HG02610 (cell line): ENCODE data around the gene LRRC51.

Source experiments
- ATAC-seq: cut with Tn5 transposase; IDR thresholded peaks from one replicate; pipeline ENCODE4 v1.9.1; 2021; ENCODE audit warnings: mild to moderate bottlenecking, moderate library complexity; ENCODE audit not compliant: unreplicated experiment

The LRRC51 gene

GRCh38 chr11:72069787-72070251 is 10.8 kb upstream of the LRRC51 start:
- peak; percentile 44 for ATAC-seq

DNA sequence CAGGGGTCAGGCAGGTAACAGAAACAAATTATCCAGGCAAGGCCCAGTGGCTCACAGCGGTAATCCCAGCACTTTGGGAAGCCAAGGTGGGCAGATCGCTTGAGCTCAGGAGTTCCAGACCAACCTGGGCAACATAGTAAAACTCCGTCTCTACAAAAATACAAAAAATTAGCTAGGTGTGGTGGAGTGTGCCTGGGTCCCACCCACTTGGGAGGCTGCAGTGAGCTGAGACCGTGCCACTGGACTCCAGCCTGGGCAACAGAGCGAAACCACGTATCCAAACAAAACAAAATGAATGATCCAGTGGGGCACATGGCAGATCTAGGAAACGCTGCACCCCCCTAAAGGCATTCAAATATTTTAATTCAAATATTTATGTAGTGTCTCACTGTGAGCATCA is 10.2 kb upstream of the LRRC51 start:
- ATAC-seq, result no peak

DNA sequence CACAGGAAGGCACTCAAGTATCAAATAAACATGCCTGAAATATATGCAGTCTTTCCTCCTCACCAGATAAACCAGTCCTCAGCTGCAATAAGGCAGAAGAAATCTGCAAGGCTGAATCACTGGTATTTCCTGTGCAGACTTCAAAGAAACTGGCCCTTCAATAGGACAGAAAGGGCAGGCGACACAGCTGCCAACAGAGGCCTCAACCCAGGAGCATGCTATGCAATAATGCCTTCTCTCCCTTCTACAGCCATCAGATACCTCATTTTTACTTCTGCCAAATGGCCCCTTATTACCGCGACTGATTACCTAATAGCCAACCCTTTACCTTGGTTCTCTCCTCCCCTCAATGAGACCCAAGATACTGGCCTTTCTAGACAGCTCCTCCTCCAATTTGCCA is 8.3 kb upstream of the LRRC51 start:
- ATAC-seq, result no peak

DNA sequence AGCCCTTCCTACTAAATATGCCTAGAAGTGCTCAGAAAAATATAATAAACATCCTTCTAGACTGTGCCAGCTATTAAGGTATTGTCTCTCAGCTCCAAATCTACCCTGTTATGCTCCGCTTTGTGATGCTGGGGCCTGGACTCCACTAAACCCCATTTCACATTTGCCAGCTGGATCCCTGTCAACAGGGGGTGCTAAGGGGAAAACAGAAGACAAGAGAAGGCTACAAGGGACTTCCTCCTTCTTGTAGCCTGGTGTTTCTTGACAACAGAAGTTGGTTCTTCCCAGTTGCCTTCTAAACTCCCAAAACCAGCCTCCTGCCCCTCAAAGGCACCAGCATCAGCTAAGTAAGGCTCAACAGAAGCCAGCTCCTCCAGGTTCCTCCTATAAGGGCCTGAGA is 5.5 kb upstream of the LRRC51 start:
- ATAC-seq, result no peak

DNA sequence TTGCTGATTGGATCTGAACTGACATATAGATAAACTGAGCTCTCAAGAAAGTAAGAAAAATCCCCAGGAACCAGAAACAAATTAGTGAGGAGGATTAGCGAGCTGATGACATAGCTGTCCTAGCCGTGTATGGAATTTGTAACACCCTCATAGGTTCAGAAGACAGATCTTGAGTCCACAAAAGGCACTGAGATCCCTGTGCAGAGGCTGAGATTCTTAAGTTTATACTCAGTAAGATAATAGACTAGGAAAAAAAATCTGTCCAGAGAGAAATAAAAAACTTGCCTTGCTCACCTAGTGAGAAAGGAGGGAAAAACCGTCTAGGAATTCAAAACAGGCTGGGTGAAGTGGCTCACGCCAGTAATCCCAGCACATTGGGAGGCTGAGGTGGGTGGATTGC is 4.9 kb upstream of the LRRC51 start:
- ATAC-seq, result no peak

DNA sequence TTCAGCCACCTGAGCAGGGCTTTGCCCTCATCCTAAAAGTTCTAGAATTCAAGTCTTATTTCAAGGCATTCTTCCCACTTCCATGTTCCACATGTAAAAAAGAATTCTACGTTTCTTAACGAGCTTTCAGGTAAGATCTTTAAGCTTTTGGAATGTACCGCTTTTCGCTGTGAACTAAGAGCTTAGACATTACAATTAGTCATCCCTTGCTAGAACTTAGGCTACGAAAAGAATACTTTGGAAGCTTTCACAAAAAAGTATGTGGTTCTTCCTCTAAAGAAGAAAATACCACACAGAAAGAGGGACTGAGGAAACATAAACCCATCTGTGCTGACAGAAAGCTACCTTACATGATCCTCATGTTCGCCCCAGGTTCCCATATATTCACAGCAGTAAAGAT is 2.2 kb upstream of the LRRC51 start:
- ATAC-seq, result no peak

DNA sequence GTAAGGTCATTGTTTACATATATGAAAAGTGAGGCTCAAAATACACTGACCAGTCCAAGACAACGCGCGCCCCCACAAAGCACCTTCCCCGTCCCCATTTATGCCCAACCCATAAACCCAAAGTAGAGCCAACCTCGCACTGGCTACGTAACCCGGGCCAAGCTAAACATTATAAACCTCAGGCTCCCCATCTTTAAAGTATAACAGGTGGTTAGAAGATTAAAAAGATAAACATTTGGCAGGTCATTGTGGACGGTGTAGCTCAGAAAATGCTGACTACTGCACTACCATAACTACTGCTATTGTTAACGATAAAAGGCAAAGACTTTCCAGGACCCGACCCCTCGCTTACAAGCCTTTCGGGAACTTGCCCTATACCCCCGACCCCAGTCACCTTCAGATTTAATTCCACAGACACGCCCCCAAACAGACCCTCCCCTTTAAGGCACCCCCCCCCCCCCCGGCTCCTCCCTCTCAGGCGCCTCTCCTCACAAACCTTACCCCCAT is 778 bp upstream of the LRRC51 start:
- no peak for ATAC-seq

GRCh38 chr11:72081184-72081644 is 564 bp downstream of the LRRC51 start:
- no peak for ATAC-seq

GRCh38 chr11:72081821-72082453 is 1.3 kb downstream of the LRRC51 start:
- ATAC-seq, result no peak

GRCh38 chr11:72083414-72083813 is 2.8 kb downstream of the LRRC51 start:
- ATAC-seq, result no peak

- ATAC-seq, result no peak
These were observed 3.4 kb downstream of the LRRC51 start for GRCh38 chr11:72084076-72084475.

- ATAC-seq, result no peak
These were observed 4.3 kb downstream of the LRRC51 start for GRCh38 chr11:72084965-72085364.

DNA sequence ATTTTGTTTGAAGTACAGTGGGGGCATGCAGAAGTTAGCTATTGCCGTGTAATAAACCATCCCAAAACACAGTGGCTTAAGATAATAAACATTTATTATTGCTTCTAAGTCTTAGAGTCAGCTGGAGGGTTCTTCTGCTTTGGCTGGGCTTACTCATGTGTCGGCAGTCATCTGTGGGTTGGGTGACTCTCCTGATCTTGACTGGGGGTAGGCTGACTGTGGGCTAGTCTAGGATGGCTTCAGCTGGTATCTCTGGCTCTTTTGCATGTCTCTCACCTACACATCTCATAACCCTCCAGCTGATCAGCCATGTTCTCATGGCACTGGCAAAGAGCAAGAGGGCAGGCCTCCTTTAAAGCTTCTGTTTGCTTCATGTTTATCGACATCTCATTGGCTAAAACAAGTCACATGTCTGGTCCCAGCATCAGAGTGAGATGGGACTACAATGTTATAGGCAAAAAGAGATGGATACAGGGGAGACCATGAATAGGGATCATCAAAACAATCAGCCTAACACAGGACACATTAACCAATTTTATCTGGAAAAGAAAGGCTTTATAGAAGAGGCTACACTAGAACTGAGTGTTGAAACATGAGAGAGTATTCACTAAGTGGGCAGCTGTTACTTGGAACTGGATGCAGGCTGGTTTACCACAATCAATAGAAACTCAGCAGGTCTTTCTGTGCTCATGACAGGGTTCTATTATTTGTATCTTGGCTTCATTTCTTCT is 5.1 kb downstream of the LRRC51 start:
- no peak for ATAC-seq

- no peak for ATAC-seq
These were observed 7.6 kb downstream of the LRRC51 start for GRCh38 chr11:72088076-72088808.

DNA sequence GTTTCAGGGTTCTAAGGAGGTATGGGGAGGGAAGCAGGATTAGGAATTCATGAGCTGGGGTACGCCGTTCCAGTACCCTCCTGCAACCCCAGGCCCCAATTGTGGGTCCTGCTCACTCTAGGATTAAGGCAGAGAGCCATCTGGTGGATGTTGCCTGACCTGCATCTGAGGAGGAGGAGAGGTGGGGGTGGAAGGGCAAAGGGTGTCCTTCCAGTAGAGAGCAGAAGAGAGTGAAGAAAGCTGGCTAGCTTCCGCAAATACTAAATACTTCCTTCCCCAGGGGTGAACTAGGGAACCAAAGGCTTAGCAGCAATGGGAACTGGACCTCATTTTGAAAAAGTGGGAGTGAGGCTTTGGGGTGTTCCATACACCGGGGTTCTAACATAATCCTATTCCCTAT is 10.6 kb downstream of the LRRC51 start:
- ATAC-seq, result no peak

- ATAC-seq, result no peak
These were observed 18.1 kb downstream of the LRRC51 start for GRCh38 chr11:72098741-72099140.

GRCh38 chr11:72100009-72100408 is 19.4 kb downstream of the LRRC51 start:
- ATAC-seq, result no peak

DNA sequence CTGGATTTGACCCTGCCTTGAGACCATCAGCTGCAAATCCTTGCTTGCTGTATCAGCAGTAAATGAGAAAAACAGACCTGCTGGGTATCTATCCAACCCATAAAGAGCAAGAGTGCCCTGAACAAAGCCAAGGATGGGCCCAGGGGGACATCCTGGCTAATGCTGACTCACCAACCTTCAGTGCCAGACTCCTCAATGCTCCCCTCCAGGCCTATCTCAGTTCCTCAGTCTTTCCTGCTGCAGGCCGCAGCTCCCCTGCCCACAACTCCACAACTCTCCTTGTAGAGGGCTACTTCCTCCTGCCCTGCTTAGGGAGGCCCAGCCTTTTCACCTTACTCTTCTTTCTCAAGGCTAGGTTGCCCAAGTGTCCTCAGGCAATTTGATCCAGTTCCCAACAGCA is 19.8 kb downstream of the LRRC51 start:
- no peak for ATAC-seq

DNA sequence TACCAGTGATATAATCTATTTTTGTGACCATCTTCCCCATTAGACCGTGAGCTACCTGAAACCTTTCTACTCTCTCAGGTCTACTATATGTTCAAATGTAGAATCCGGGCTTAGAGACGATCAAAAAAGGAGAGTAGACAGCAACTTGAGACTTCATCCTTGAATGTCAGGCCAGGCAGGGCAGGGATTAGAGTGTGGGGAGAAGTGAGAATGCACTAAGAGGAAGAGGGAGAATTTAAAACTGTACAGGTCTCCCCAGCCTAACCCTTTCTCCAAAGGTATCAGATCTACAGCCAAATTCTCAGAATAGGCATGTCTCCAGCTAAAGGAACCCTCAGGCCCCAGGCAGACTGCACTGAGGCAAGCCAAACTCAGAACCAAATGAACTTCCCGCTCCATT is 21.5 kb downstream of the LRRC51 start:
- ATAC-seq, result no peak

GRCh38 chr11:72102631-72102945 is 21.9 kb downstream of the LRRC51 start:
- ATAC-seq, result no peak

DNA sequence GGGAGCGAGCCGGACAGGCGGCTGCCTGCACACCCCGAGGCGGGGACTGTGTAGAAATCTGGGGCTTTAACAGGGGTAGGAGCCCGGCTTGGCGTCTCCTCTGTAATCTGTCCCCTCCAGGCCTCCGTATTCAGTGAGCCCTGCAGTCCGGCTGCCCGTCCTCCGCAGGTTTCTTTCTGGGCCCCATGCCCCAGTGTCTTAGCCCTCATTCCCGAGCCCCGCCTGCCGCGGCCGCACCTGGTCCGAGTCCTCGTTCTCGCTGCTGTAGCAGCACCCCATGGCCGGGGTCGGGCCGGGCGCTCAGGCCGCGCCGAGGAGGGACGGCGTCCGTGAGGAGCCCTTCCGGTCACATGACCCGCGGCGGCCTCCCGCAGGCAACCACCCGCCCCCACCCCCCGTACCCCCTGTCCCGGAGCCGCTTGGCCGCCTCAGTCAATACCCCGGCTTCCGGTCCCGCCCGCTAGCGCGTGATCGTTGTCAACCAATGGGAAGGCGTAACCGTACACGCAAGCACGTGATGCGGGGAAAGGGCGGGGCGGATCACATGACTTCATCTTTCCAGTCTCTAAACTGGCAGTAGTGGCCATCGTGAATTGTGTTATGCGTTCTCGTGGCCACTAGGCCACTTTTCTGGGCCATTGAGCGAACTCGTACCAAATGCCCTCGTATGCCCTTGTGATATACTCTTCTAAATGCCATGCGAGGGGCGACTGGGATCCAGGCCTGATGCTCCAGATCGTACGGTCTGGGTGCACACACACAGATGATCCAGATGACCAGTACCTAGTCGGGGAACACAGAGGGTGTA is 22.5 kb downstream of the LRRC51 start, which contains the start of gene LAMTOR1:
LAMTOR1 (minus strand) TSS at position 352 of the 808 bp plus-strand sequence; CDS start at position 279, 73 bp downstream.
- peak; percentile 88 for ATAC-seq
